ENCODE measurements around the gene SETDB1.

DNA sequence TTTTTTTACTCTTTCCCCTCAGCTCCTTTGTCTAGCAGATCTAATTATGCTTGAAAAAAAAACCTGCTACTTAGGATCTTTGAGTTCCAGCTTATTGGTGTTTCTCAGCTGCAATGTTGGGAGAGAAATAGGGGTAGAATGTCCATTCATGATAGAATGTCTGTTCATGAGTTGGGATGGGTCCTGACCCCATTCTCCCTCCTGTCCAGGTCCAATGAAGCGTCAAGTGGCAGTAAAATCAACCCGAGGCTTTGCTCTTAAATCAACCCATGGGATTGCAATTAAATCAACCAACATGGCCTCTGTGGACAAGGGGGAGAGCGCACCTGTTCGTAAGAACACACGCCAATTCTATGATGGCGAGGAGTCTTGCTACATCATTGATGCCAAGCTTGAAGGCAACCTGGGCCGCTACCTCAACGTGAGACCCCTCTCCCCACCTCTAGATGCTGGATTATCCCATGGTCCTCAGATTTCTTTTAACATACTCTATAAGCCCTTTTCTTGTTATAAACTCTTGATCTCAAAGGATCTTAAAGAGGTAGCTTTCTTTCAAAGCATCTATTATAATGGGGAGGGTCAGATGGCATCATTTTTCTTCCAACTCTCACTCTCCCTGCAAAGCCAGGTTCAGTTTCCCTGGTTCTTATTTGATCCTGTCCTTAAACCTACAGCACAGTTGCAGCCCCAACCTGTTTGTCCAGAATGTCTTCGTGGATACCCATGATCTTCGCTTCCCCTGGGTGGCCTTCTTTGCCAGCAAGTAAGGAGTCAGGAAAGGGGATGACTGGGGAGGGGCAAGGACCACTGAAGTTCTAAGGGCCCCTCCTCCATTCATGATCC, 37.4 kb downstream of the SETDB1 start:
- TF ChIP-seq, protein P1, sequence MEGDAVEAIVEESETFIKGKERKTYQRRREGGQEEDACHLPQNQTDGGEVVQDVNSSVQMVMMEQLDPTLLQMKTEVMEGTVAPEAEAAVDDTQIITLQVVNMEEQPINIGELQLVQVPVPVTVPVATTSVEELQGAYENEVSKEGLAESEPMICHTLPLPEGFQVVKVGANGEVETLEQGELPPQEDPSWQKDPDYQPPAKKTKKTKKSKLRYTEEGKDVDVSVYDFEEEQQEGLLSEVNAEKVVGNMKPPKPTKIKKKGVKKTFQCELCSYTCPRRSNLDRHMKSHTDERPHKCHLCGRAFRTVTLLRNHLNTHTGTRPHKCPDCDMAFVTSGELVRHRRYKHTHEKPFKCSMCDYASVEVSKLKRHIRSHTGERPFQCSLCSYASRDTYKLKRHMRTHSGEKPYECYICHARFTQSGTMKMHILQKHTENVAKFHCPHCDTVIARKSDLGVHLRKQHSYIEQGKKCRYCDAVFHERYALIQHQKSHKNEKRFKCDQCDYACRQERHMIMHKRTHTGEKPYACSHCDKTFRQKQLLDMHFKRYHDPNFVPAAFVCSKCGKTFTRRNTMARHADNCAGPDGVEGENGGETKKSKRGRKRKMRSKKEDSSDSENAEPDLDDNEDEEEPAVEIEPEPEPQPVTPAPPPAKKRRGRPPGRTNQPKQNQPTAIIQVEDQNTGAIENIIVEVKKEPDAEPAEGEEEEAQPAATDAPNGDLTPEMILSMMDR (IDR thresholded peaks at IDR 0.05), result no peak
- TF ChIP-seq POLR2A (IDR thresholded peaks at IDR 0.05), result no peak
